Left renal cortex interstitium (tissue), 4 donors: ENCODE measurements around the gene BNIP2. TPM values are rescaled to one million over a fixed set of nuclear protein-coding genes. Genes with fewer than 3 reads are reported as not detected.
"Not testable (repeated sequence)": the region's sequence is repeated elsewhere in the genome, so short reads cannot be mapped to it uniquely, and the experiment has no call there.

Source experiments
- DNase-seq, 4 donors: peaks; one replicate each; pipeline ENCODE4 v3.0.0-alpha.2; 2013; ENCODE audit warnings: low read depth in 4 of 4, low spot score in 2 of 4, missing footprints in 1 of 4
- polyA plus RNA-seq, 4 donors: library from polyadenylated mRNA; unstranded; fragments of 120-200 nt; gene quantifications; one replicate each; pipeline ENCODE4 v1.2.1, GENCODE V29; 2013; ENCODE audit not compliant: insufficient read length in 4 of 4

BNIP2 gene
- polyA plus RNA-seq, 4 donors: 59.3 to 89.2 (median 70.6) TPM

DNA sequence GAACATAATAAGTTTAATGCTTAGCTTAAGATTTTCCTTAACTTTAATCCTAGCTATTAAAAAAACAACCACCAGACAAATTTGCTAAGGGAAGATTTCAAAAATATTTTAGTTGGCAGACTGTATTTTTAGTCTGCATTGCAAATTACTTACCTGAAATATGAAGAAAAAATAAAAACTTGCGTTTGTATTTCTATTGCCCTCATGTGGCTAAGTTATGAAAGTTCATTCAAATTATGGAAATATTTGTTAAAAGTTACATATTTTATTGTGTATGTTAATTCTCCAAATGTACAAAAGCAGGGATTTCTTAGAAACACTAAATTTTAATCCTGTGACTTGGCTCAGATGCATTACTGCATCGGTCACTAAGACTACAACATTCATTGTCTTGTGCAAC, 46.8 kb downstream of the BNIP2 start:
- DNase-seq: no peak

DNA sequence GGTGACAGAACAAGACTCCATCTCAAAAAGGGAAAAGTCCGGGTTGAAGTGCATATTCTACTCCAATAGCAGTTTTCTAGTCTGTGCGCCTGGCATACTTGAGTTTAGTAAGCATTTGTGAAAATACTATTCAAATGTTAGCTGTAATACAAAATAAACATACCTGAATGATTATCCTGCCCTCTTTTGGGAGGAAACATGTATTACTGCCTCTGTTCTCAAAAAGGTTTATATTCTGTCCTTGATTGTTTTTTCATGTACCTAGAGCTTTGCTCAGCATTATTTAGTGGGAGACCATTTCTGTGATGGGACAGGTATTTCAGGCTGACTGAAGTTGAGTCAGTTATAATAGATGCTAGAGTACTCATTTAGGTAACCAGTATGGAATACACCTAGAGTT, 51.6 kb downstream of the BNIP2 start:
- DNase-seq: not testable (repeated sequence)

DNA sequence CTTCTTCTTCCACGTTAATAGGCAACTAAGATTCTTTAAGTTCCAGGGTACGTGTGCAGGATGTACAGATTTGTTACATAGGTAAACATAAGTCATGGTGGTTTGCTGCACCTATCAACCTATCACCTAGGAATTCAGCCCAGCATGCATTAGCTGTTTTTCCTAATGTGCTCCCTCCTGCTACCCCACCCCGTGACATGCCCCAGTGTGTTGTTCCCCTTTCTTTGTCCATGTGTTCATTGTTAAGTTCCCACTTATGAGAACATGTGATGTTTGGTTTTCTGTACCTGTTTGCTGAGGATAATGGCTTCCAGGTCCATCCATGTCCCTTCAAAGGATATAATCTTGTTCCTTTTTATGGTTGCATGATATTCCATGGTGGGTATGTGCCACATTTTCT, 52.9 kb downstream of the BNIP2 start:
- DNase-seq: no peak

DNA sequence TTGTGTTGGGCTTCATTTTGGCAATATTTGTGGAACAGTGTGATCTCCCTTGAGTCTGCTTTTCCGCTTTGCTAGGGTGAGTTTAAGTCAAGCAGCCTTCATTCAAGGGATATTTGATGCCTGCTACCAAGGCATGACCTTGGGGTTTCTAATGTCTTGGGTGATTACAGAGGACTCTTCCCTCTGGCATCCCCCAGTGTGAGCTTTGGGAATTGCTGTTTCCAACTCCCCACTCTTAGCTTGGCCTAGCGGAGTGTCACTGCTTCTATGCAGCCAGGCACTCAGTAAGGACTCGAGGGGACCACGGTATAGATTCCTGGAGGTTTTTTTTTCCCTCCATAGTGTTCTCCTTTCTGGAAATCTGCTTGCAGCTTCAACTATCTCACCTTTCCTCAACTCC, 56.4 kb downstream of the BNIP2 start:
- DNase-seq: no peak

DNA sequence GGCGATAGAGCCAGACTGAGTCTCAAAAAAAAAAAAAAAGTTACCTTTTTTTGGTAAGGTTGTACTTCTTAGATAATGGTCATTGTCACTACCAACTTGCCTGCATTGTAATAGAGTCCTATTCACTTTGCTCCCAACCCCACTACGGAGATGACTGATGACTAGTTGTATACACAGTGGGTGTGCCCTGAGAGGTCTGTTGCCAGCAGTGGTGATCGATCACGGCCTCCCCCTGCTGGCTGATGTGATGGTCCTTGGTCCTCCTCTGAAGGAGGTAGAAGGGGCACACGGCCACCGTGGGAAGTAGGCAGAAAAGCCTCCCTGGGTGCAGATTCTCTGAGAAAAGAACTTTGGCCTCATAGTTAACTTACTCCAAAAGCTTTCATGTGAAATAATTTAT, 66.8 kb downstream of the BNIP2 start:
- no peak for DNase-seq

DNA sequence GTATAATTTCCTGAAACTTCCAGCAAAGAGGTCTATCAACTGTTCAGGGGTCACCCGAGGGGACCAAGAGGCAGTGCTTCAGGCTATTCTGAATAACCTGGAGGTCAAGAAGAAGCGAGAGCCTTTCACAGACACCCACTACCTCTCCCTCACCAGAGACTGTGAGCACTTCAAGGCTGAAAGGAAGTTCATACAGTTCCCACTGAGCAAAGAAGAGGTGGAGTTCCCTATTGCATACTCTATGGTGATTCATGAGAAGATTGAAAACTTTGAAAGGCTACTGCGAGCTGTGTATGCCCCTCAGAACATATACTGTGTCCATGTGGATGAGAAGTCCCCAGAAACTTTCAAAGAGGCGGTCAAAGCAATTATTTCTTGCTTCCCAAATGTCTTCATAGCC, 70.7 kb downstream of the BNIP2 start:
- no peak for DNase-seq

DNA sequence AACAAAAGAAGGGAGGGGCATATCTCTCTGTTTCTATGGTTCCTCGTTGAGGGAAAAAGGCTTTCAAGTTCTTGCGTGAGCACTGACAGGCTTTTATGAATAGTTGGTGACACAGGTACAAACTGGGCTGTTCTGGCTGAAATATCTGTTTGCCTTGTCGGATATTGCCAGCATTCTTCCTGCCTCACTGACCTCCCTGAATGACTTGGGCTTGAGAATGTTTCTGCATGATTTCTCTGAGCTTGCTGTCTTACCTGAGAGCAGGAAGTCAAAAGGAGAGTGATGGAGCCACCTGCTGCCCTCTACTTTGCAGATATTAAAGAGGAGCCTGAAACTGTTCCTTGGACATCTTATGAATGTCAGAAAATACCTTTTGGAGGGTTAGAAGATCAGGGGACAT, 72.7 kb downstream of the BNIP2 start:
- no peak for DNase-seq

DNA sequence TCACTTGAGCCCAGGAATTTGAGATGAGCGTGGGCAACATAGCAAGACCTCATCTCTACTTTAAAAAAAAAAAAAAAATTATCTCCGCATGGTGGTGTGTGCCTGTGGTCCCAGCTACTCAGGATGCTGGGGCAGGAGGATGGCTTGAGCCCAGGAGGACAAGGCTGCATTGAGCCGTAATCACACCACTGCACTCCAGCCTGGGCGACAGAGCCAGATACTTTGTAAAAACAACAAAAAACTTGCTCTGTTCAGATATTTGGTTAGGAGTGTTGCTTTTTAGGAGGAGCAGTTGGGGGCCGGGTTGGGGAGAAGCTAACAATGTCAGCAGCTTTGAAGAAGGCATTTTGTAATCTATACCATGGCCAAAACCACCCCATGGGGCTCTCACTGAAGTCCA, 73.5 kb downstream of the BNIP2 start:
- no peak for DNase-seq

DNA sequence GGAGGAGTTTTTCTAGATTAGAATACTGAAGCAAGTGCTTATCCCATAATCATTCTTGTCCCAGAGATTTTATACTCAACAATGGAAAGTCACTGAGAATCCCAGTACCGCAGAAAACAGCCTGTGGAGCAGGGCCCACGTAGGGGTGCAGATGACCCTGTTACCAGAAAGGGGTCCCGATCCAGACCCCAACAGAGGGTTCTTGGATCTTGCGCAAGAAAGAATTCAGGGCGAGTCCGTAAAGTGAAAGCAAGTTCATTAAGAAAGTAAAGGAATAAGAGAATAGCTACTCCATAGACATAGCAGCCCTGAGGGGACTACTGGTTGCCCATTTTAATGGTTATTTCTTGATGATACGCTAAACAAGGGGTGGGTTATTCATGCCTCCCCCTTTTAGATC, 75.0 kb downstream of the BNIP2 start:
- DNase-seq: no peak

DNA sequence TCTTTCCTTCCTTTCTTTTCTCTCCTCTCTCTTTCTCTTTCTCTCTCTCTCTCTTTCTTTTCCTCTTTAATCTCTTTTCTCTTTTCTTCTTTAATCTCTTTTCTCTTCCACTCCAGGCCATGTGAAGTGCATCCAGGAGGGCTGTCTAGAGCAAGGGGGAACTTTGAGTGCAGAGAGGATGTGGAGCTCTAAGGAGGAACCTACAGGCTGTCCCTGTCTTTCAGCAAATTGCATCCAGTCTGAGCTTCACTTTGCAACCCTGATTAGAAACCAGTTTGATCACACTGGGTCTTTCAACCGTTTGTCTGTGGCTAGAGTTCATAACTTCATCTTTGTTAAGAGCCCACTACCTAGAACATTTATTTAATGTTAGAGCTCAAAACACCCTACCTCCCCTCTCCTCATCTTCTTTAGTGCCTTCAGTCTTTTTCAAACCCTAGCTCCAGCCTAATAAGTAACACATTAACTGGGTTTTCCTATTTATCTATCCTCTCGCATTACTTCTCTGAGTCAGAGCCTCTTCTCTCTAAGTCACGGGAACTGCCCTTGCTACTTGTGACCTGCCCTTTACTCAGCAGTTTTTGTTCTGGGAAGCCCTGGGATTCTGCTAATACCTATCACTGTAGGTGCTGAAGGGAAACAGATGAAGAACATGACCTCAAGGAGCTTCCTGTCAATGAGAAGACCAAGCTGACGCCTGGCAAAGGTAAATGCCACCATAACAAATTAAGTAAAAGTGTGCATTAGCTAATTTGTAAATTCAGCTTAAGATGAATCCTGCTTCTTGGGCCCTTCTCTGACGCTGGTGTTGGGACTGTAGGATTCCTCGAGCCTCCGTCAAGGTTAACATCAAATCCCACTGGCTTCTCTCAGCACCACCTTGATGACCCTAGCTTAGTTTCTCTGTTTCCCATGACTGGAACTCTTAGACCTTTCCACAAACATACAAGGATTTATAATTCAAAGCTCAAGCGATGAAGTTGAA, 77.6 kb downstream of the BNIP2 start, which contains the start of gene GCNT3:
Gene GCNT3 (plus strand): TSS at position 508 of the 985 bp plus-strand sequence. CDS start 6,456 bp downstream, outside the sequence.
- no peak for DNase-seq

DNA sequence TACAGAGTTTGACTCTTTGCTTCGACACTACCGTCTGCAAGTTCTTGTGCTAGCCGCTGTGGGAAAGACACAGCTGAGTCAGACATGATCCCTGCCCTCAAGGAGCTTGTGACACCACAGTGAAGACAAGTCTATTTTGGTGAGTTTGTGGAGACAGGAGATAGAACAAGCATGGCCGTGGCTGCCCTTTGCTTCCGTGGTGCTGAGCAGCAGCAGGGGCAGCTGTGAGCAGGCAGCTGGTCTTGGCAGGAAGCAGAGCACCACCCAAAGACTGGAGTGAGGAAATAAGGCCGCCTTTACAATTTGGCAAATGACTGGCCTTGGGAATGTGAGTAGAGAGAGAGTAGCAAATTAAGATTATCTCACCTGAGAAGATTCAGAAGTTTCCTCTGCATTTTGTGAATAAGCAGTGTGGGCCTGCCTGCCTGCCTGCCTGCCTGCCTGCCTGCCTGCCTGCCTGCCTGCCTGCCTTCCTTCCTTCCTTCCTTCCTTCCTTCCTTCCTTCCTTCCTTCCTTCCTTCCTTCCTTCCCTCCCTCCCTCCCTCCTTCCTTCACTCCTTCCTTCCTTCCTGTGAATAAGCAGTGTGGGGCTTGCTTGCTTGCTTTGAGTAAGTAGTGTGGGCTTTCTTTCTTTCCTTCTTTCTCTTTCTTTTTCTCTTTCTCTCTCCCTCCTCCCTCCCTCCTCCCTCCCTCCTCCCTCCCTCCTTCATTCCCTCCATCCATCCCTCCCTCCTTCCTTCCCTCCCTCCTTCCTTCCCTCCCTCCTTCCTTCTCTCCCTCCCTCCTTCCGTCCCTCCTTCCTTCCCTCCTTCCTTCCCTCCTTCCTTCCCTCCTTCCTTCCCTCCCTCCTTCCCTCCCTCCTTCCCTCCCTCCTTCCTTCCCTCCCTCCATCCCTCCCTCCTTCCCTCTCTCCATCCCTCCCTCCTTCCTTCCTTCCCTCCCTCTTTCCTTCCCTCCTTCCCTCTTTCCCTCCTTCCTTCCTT, 79.1 kb downstream of the BNIP2 start:
- DNase-seq: no peak

Other genes starting within 250 kb of the BNIP2 start
- gene GCNT3, start 77.5 kb downstream of the BNIP2 start, polyA plus RNA-seq: 1 to 10 TPM in 1 of 4 donors, under 1 TPM in 3; 0.21 to 1.4 (median 0.59) TPM
- gene GTF2A2, start 31.8 kb downstream of the BNIP2 start, polyA plus RNA-seq: 100 to 1,000 TPM; 115 to 167 (median 128) TPM